H1 (cell line): ENCODE data around the gene STAM2. TPM values are rescaled to one million over a fixed set of nuclear protein-coding genes. Genes with fewer than 3 reads are reported as not detected.

Experiments
- BRCA1 ChIP-seq: IDR thresholded peaks from 2 replicates; pipeline ENCODE4 v1.6.1; 2012; ENCODE audit warnings: low read depth, low read length, improper control_type of control experiment
- CHD1 ChIP-seq: IDR thresholded peaks from 2 replicates; pipeline ENCODE4 v1.6.1; 2012; ENCODE audit warnings: low read depth, low read length, improper control_type of control experiment
- CHD2 ChIP-seq: IDR thresholded peaks from 2 replicates; pipeline ENCODE4 v1.6.1; 2012; ENCODE audit warnings: low read length, improper control_type of control experiment
- NANOG ChIP-seq: IDR thresholded peaks from 2 replicates; pipeline ENCODE4 v1.6.1; 2011; ENCODE audit warnings: low read length, low read depth, mild to moderate bottlenecking, inconsistent platforms; ENCODE audit not compliant: insufficient read depth, poor library complexity, severe bottlenecking
- POLR2AphosphoS5 ChIP-seq: IDR thresholded peaks from 2 replicates; pipeline ENCODE4 v1.6.1; 2011; ENCODE audit warnings: low read depth, low read length
- RAD21 ChIP-seq, 2 experiments: IDR thresholded peaks in 1 of 2; conservative IDR thresholded peaks in 1 of 2; 2 replicates each; pipeline ENCODE4 v1.6.1; 2011; ENCODE audit warnings: low read depth in 2 of 2, low read length in 2 of 2, improper control_type of control experiment in 1 of 2, inconsistent platforms in 1 of 2, mild to moderate bottlenecking in 1 of 2, moderate library complexity in 1 of 2
- SUZ12 ChIP-seq: fragments of 200-600 bp; sonication (generic); IDR thresholded peaks from 2 replicates; pipeline ENCODE4 v1.6.1; 2012; ENCODE audit warnings: mild to moderate bottlenecking, inconsistent platforms, low read length, moderate library complexity, mixed read lengths
- TAF1 ChIP-seq: IDR thresholded peaks from 2 replicates; pipeline ENCODE4 v1.6.1; 2011; ENCODE audit warnings: mild to moderate bottlenecking, low read depth, low read length
- ZNF274 ChIP-seq: IDR thresholded peaks from 2 replicates; pipeline ENCODE4 v1.7.0; 2012; ENCODE audit warnings: low read length, borderline replicate concordance; ENCODE audit errors: extremely low read depth
- polyA plus RNA-seq, 7 experiments: library from polyadenylated mRNA; depleted of rRNA in 3 of 7; stranded (reverse) in 5 of 7; unstranded in 2 of 7; fragments of >200 nt in 5 of 7; fragments of 200-250 nt in 2 of 7; gene quantifications; 1 replicate in 5 of 7; 2 replicates in 1 of 7; 4 replicates in 1 of 7; pipeline versions ENCODE4 v1.2.1 to v1.2.3, GENCODE V29; 2011 to 2013; ENCODE audit warnings: missing spikeins in 2 of 7, mixed read lengths in 2 of 7
- total RNA-seq: library from RNA; stranded (reverse); fragmentation: NEBNext Ultra II Directional; extraction: Animal tissue kit (Norgen Biotek cat#: 25700); gene quantifications from 2 replicates; pipeline ENCODE4 v1.2.1, GENCODE V29; 2021
- TF ChIP-seq, protein P1 (sequence below): fragments of 300-600 bp; sonication (generic); IDR thresholded peaks from 2 replicates; pipeline ENCODE4 v1.7.1; 2012; ENCODE audit warnings: low read length, moderate library complexity, mild to moderate bottlenecking, inconsistent platforms; ENCODE audit not compliant: insufficient replicate concordance

The STAM2 gene
- total and polyA plus RNA-seq, 2 of the 8 experiments (the other 6 are each of a cell fraction or from before 2014, with no cell fraction given) = 5.4 to 9.4 TPM

DNA sequence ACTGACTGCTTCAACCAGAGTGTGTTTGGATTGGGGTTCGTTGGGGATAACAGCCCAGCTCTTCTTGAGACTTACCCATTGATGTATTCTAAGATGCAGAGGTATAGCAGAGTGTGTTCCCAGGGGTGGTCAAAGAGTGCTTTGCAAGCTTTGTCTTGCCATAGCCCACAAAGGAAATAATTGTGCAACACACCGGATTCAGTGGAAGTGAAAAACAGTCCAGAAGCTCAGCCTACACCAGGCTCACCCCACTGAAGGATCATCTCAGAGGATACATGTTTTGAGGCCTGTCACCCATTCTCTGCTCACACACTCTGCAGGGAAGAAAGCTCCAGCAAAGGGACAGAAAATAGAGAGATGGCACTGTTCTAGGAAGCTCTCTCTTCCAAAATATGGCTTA is 86.3 kb downstream of the STAM2 start (continued):
- TF ChIP-seq, protein P1, sequence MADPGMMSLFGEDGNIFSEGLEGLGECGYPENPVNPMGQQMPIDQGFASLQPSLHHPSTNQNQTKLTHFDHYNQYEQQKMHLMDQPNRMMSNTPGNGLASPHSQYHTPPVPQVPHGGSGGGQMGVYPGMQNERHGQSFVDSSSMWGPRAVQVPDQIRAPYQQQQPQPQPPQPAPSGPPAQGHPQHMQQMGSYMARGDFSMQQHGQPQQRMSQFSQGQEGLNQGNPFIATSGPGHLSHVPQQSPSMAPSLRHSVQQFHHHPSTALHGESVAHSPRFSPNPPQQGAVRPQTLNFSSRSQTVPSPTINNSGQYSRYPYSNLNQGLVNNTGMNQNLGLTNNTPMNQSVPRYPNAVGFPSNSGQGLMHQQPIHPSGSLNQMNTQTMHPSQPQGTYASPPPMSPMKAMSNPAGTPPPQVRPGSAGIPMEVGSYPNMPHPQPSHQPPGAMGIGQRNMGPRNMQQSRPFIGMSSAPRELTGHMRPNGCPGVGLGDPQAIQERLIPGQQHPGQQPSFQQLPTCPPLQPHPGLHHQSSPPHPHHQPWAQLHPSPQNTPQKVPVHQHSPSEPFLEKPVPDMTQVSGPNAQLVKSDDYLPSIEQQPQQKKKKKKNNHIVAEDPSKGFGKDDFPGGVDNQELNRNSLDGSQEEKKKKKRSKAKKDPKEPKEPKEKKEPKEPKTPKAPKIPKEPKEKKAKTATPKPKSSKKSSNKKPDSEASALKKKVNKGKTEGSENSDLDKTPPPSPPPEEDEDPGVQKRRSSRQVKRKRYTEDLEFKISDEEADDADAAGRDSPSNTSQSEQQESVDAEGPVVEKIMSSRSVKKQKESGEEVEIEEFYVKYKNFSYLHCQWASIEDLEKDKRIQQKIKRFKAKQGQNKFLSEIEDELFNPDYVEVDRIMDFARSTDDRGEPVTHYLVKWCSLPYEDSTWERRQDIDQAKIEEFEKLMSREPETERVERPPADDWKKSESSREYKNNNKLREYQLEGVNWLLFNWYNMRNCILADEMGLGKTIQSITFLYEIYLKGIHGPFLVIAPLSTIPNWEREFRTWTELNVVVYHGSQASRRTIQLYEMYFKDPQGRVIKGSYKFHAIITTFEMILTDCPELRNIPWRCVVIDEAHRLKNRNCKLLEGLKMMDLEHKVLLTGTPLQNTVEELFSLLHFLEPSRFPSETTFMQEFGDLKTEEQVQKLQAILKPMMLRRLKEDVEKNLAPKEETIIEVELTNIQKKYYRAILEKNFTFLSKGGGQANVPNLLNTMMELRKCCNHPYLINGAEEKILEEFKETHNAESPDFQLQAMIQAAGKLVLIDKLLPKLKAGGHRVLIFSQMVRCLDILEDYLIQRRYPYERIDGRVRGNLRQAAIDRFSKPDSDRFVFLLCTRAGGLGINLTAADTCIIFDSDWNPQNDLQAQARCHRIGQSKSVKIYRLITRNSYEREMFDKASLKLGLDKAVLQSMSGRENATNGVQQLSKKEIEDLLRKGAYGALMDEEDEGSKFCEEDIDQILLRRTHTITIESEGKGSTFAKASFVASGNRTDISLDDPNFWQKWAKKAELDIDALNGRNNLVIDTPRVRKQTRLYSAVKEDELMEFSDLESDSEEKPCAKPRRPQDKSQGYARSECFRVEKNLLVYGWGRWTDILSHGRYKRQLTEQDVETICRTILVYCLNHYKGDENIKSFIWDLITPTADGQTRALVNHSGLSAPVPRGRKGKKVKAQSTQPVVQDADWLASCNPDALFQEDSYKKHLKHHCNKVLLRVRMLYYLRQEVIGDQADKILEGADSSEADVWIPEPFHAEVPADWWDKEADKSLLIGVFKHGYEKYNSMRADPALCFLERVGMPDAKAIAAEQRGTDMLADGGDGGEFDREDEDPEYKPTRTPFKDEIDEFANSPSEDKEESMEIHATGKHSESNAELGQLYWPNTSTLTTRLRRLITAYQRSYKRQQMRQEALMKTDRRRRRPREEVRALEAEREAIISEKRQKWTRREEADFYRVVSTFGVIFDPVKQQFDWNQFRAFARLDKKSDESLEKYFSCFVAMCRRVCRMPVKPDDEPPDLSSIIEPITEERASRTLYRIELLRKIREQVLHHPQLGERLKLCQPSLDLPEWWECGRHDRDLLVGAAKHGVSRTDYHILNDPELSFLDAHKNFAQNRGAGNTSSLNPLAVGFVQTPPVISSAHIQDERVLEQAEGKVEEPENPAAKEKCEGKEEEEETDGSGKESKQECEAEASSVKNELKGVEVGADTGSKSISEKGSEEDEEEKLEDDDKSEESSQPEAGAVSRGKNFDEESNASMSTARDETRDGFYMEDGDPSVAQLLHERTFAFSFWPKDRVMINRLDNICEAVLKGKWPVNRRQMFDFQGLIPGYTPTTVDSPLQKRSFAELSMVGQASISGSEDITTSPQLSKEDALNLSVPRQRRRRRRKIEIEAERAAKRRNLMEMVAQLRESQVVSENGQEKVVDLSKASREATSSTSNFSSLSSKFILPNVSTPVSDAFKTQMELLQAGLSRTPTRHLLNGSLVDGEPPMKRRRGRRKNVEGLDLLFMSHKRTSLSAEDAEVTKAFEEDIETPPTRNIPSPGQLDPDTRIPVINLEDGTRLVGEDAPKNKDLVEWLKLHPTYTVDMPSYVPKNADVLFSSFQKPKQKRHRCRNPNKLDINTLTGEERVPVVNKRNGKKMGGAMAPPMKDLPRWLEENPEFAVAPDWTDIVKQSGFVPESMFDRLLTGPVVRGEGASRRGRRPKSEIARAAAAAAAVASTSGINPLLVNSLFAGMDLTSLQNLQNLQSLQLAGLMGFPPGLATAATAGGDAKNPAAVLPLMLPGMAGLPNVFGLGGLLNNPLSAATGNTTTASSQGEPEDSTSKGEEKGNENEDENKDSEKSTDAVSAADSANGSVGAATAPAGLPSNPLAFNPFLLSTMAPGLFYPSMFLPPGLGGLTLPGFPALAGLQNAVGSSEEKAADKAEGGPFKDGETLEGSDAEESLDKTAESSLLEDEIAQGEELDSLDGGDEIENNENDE = no peak
- TF ChIP-seq ZNF274 = no peak
- TF ChIP-seq CHD1 = no peak
- TF ChIP-seq POLR2AphosphoS5 = no peak
- no peak for TF ChIP-seq RAD21 (IDR thresholded peaks at IDR 0.05 in 1 of 2, conservative IDR thresholded peaks at IDR 0.05 in 1 of 2; ENCODE audit: low read depth in 2 of 2, low read length in 2 of 2)
- no peak for TF ChIP-seq SUZ12
- TF ChIP-seq TAF1 = no peak
- no peak for TF ChIP-seq BRCA1
- no peak for TF ChIP-seq CHD2
- TF ChIP-seq NANOG = no peak
